Epithelial cell of esophagus (primary cell): ENCODE data around the gene TUBA3C.
"Not testable (repeated sequence)": the region's sequence is repeated elsewhere in the genome, so short reads cannot be mapped to it uniquely, and the experiment has no call there.

ENCODE experiments used
- DNase-seq: peaks from one replicate; pipeline ENCODE4 v3.0.0; 2010; ENCODE audit warnings: low read depth
- H3K4me3 ChIP-seq: 2 replicates; pipeline ENCODE4 v1.5.1; 2011; ENCODE audit warnings: mild to moderate bottlenecking, low read length, control low read depth
- CTCF ChIP-seq: IDR thresholded peaks from 2 replicates; pipeline ENCODE4 v1.5.1; 2011; ENCODE audit warnings: low read depth, mild to moderate bottlenecking, low read length, control low read depth, inconsistent platforms; ENCODE audit not compliant: insufficient read depth; ENCODE audit errors: missing control alignments

The TUBA3C gene

GRCh38 chr13:19181621-19182485 lies at the start of gene TUBA3C:
TUBA3C (minus strand) TSS chr13:19181824; CDS start chr13:19181747, 77 bp downstream.
- TF ChIP-seq CTCF: no peak
- no peak for DNase-seq
- H3K4me3 ChIP-seq: no peak within 1 kb of the TSS

DNA sequence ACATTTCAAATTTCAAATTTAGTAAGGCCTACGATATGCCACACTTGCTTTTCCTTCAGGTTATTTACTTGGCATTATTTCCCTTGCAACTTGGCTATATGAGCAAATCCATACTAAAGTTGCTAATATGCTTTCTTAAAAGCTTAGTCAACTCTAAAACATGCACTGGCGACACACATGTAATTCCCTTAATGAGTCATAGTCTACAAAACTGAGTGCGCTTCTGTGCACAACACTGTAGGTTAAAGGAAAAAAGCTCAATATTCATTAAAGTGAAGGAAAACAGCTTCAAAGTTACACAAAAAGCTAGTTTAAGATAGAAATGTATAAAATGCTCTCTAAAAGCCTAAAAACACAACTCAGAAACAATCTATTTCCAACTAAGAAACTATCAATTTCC lies 25.8 kb upstream of the TUBA3C start:
- H3K4me3 ChIP-seq, DNase-seq: not testable (repeated sequence)

DNA sequence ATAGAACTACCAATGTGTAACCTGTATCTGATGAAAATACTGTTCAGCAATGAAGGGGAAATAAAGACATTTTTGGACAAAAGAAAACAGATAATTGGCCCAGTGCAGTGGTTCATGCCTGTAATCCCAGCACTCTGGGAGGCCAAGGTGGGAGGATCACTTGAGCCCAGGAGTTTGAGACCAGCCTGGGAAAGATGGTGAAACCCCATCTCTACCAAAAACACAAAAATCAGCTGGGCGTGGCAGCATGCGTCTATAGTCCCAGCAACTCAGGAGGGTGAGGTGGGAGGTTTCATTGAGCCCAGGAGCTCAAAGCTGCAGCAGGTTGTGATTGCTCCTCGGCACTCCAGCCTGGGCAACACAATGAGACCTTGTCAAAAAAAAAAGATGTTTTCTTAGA lies 11.0 kb upstream of the TUBA3C start:
- not testable (repeated sequence) for DNase-seq, H3K4me3 ChIP-seq

- not testable (repeated sequence) for H3K4me3 ChIP-seq, DNase-seq
These were observed 8.3 kb upstream of the TUBA3C start for GRCh38 chr13:19189911-19190310.

- not testable (repeated sequence) for DNase-seq, H3K4me3 ChIP-seq
These were observed 7.7 kb upstream of the TUBA3C start for GRCh38 chr13:19189368-19189767.

GRCh38 chr13:19185865-19186645 lies 4.4 kb upstream of the TUBA3C start:
- no peak for TF ChIP-seq CTCF

DNA sequence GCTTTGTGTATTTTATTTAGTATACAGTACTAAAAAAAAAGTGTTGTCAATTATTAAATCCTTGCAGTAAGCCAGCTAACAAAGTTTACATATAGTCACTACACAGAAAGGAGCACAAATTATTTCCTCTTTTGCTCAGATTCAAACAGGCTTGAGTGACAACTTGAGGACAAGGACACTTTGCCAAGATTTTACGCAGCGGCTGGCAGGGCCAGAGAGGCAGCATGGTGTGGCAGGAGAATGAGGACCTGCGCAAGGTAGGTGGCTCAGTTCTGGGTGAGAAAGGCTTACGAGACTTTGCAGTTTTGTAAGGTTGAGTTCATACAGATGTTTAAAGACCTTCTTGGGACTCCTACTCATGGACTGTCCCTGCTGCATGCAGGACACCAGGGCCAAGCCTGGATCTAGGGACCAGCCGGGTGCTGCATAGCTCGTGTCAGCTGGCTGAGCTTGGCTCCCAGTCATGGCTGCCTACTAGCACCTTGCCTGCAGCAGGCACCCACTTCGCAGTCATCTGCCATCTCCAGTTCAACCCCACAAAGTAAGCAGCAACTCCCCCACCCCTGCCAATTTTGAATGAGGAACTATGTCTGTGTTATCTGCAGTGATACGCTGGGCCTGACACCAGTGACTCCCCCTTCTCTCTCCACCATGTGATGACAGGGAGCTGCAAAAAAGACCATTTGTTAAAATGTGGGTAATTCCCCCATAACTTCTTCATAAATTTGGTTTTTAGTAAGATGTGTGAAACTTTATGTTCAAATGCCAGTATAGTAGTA lies 3.7 kb upstream of the TUBA3C start:
- no peak overlapping the region for H3K4me3 ChIP-seq
- TF ChIP-seq CTCF: no peak
- DNase-seq: no peak

More at GRCh38 chr13:19185865-19186645, 4.4 kb upstream of the TUBA3C start:
- no peak for DNase-seq
- H3K4me3 ChIP-seq: no peak overlapping the region

- no peak for DNase-seq
- H3K4me3 ChIP-seq: no peak overlapping the region
- no peak for TF ChIP-seq CTCF
These were observed 2.6 kb upstream of the TUBA3C start for GRCh38 chr13:19184176-19184575.
